GM23248 (cell line): ENCODE data around the gene CCDC74A.

Experiments
- EZH2 ChIP-seq: fragments of 200-600 bp; sonication (generic); IDR thresholded peaks from 2 replicates; pipeline ENCODE4 v1.6.1; 2018; ENCODE audit warnings: antibody characterized with exemption, mild to moderate bottlenecking; ENCODE audit not compliant: insufficient read depth, poor library complexity, severe bottlenecking
- EZH2phosphoT487 ChIP-seq: fragments of 200-600 bp; sonication (generic); IDR thresholded peaks from 2 replicates; pipeline ENCODE4 v1.6.1; 2018; ENCODE audit warnings: antibody characterized with exemption, moderate library complexity, mild to moderate bottlenecking, low read depth; ENCODE audit not compliant: insufficient read depth

DNA sequence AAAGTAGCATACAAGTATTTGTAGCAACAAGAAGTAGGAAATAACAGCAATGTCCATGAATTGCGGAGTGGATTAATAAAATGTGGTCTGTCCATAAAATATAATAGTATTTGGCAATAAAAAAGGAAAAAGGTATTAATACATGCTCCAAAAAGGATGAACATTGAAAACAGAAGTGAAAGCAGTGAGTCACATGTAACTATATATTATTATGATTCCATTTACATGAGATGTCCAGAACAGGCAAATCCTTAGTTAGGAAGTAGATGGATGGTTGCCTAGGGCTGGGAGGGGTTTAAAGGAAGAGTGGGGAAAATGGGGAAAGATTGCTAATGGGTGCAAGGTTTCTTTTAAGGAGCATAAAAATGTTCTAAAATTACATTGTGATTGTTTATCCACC lies 44.5 kb downstream of the CCDC74A start:
- TF ChIP-seq EZH2 (no peak), EZH2phosphoT487 (no peak)
